ENCODE measurements around the gene MT1HL1.

GRCh38 chr1:237013608-237014007 lies 9.4 kb upstream of the MT1HL1 start:
- TF ChIP-seq POLR2A (IDR thresholded peaks at IDR 0.05) (no peak), CTCF (IDR thresholded peaks at IDR 0.05) (no peak)

All from uterus (tissue), 2 donors.